Kidney epithelial cell (primary cell): ENCODE data around the gene NFS1. TPM values are rescaled to one million over a fixed set of nuclear protein-coding genes. Genes with fewer than 3 reads are reported as not detected.

ENCODE experiments used
- DNase-seq: peaks from one replicate; pipeline ENCODE4 v3.0.0-alpha.2; 2010; ENCODE audit warnings: low read depth
- H3K27me3 ChIP-seq: 2 replicates; pipeline ENCODE4 v1.6.0; 2011; ENCODE audit warnings: low read length; ENCODE audit not compliant: control insufficient read depth, insufficient read depth
- H3K36me3 ChIP-seq: 2 replicates; pipeline ENCODE4 v1.5.1; 2011; ENCODE audit warnings: low read length; ENCODE audit not compliant: control insufficient read depth, insufficient read depth
- H3K4me3 ChIP-seq: 2 replicates; pipeline ENCODE4 v1.5.1; 2011; ENCODE audit warnings: low read depth, mild to moderate bottlenecking, control low read depth, low read length
- total RNA-seq: library from RNA; depleted of rRNA; stranded (reverse); fragments of >200 nt; gene quantifications from 2 replicates; pipeline ENCODE4 v1.2.3, GENCODE V29; 2015
- TF ChIP-seq, protein P1 (sequence below): IDR thresholded peaks from 2 replicates; pipeline ENCODE4 v1.5.1; 2011; ENCODE audit warnings: mild to moderate bottlenecking, moderate library complexity, low read length, control low read depth, inconsistent platforms; ENCODE audit not compliant: insufficient read depth, poor library complexity, severe bottlenecking

NFS1 gene
- total RNA-seq, 1 donor from 2014 or later = 30.8 TPM

DNA sequence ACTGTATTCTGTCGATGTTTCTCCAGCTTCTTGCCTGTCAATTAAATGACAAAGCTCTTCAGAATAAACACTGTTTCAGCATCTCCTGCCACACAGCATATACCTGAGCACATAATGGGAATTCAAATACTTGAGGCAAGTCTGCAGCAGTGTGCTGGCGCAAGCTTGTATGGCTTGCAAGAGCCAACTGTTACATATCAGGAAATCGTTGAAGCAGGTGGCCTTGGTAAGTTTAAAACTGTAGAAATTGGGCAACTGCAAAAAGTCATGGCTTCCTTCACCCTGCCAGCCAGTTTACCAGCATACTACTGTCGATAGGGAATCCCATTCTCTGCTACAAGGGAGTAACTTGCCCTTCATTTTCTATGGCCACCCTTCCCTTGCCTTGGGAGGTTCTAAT, 57.4 kb downstream of the NFS1 start:
- Histone ChIP-seq H3K36me3 (no peaks in the 10 kb centered on the region), H3K4me3 (no peak overlapping the region), H3K27me3 (no peaks in the 10 kb centered on the region)
- TF ChIP-seq, protein P1, sequence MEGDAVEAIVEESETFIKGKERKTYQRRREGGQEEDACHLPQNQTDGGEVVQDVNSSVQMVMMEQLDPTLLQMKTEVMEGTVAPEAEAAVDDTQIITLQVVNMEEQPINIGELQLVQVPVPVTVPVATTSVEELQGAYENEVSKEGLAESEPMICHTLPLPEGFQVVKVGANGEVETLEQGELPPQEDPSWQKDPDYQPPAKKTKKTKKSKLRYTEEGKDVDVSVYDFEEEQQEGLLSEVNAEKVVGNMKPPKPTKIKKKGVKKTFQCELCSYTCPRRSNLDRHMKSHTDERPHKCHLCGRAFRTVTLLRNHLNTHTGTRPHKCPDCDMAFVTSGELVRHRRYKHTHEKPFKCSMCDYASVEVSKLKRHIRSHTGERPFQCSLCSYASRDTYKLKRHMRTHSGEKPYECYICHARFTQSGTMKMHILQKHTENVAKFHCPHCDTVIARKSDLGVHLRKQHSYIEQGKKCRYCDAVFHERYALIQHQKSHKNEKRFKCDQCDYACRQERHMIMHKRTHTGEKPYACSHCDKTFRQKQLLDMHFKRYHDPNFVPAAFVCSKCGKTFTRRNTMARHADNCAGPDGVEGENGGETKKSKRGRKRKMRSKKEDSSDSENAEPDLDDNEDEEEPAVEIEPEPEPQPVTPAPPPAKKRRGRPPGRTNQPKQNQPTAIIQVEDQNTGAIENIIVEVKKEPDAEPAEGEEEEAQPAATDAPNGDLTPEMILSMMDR = no peak
- DNase-seq = no peak

- TF ChIP-seq, protein P1 = no peak
- H3K27me3 ChIP-seq = no peaks in the 10 kb centered on the region
- H3K36me3 ChIP-seq = no peaks in the 10 kb centered on the region
- no peak for DNase-seq
- no peak overlapping the region for H3K4me3 ChIP-seq
Measured at GRCh38 chr20:35640724-35641123, 58.4 kb downstream of the NFS1 start.

GRCh38 chr20:35638751-35639150, 60.4 kb downstream of the NFS1 start:
- Histone ChIP-seq H3K36me3 (no peaks in the 10 kb centered on the region), H3K27me3 (no peaks in the 10 kb centered on the region), H3K4me3 (no peak overlapping the region)
- TF ChIP-seq, protein P1 = no peak
- no peak for DNase-seq

DNA sequence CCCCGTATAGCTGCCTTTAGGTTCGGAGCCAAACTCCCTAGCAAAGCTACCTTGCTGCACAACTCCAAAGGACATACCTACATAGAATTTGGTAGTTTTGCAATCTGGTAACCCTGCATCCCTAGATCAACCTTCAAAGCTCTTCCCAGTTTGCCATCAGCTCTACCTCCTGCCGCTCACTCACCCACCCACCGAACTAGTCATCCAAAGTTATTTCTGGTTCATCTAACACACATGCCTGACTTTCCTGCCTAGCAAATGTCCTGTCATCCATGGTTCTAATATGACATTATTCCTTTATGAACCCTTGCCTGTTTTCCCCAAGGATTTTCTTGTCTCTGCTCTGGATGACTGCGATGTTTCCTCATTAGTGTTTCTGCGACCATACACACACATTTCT, 61.9 kb downstream of the NFS1 start:
- no peaks in the 10 kb centered on the region for H3K27me3 ChIP-seq
- peaks cover 2% of the 10 kb centered on the region for H3K36me3 ChIP-seq
- TF ChIP-seq, protein P1 = no peak
- no peak for DNase-seq
- H3K4me3 ChIP-seq = no peak overlapping the region

DNA sequence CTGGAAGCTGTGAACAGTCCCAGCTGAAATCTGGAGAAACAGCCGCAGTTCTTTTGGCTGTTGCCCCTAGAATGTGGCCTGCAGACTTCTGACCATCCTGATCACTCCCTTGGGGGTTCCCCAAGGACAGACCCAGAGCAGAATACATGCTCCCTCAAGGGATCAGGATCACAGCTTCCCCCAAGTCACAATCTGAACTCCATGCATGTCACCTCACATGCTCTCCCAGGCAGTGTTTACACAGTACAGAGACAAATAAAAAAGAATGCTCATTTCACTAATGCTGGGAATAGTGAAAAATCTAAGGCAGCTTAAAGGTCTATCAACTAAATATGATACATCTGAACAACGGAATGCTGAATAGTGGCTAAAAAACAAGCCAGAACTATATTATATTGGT, 63.1 kb downstream of the NFS1 start:
- TF ChIP-seq, protein P1 = no peak
- Histone ChIP-seq H3K27me3 (no peaks in the 10 kb centered on the region), H3K36me3 (peaks cover 4% of the 10 kb centered on the region), H3K4me3 (no peak overlapping the region)
- DNase-seq = no peak

DNA sequence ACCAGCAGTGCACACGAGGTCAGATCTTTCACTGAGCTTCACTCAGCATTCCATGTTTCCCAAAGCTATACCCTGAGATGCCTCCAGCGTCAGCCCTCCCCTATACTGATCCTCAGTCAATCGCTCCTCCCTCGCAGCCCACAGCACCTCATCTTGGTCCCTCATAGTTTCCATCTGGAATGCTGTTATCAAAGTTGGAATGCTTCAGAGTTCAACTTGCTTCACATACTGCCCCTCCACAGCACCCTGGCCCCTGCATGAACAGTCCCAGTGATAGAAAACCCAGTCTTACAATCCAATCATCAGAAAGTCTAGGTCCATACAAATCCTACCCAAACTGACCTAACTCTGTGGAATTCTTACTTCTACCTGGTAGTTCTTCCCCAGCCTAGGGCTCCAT, 63.5 kb downstream of the NFS1 start:
- DNase-seq = no peak
- TF ChIP-seq, protein P1 = no peak
- H3K36me3 ChIP-seq = peaks cover 4% of the 10 kb centered on the region
- H3K27me3 ChIP-seq = no peaks in the 10 kb centered on the region
- H3K4me3 ChIP-seq = no peak overlapping the region
